K562 (cell line): ENCODE measurements around the gene KCTD8. TPM values are rescaled to one million over a fixed set of nuclear protein-coding genes. Genes with fewer than 3 reads are reported as not detected.

Experiments
- ATAC-seq: fragments of 200-7000 bp; cut with Tn5 transposase; 3 replicates; pipeline ENCODE4 v1.9.1; 2020; ENCODE audit warnings: moderate library complexity
- BruUV-seq: library from RNA; stranded (reverse); fragments of 400-500 nt; replicated peaks from 2 replicates; lab custom pipeline; 2021; lab: Mats Ljungman, UMichigan
- CTCF ChIA-PET: fragments of 300-600 bp; formaldehyde crosslinking; extraction: SDS; loops from one replicate; lab custom pipeline; 2021; ENCODE audit warnings: low intra/inter-chr PET ratio; lab: Yijun Ruan, JAX
- POLR2A ChIA-PET: fragments of 300-600, 350-650 bp; sonication (Branson Sonifier 250); formaldehyde crosslinking; extraction: SDS; loops from one replicate; lab custom pipeline; 2021; ENCODE audit warnings: antibody characterized with exemption, inconsistent platforms; lab: Yijun Ruan, JAX
- DNase-seq, 4 experiments: peaks; one replicate each; pipeline versions ENCODE4 v3.0.0 to v3.0.0-alpha.2; 2011 to 2018; ENCODE audit warnings: low spot score in 3 of 4, mixed read lengths in 3 of 4; ENCODE audit errors: extremely low read depth in 1 of 4
- FAIRE-seq: peaks from 2 replicates; lab custom pipeline; 2011; peaks lifted over from hg19 to GRCh38; lab: Jason Lieb, UNC
- H2AFZ ChIP-seq: 2 replicates; pipeline ENCODE4 v1.6.0; 2011; ENCODE audit warnings: low read depth, low read length, control low read depth, inconsistent platforms
- H3K27ac ChIP-seq: fragments of 200-600 bp; 3 replicates; pipeline ENCODE4 v1.8.0; 2011; ENCODE audit warnings: low read depth, mild to moderate bottlenecking, control low read depth, inconsistent platforms, low read length, moderate library complexity, mixed read lengths; ENCODE audit errors: extremely low read depth
- H3K27me3 ChIP-seq, 2 experiments: fragments of 300-600 bp in 1 of 2; 2 replicates in 1 of 2; 3 replicates in 1 of 2; pipeline versions ENCODE4 v1.6.0 to v1.8.0; 2011; ENCODE audit warnings: inconsistent platforms in 2 of 2, low read length in 2 of 2, mild to moderate bottlenecking in 1 of 2, mixed read lengths in 1 of 2, moderate library complexity in 1 of 2; ENCODE audit not compliant: control insufficient read depth in 2 of 2, insufficient read depth in 2 of 2
- H3K36me3 ChIP-seq: fragments of 300-600 bp; 3 replicates; pipeline ENCODE4 v1.8.0; 2011; ENCODE audit warnings: mild to moderate bottlenecking, low read length, inconsistent platforms; ENCODE audit not compliant: control insufficient read depth, insufficient read depth
- H3K4me1 ChIP-seq, 2 experiments: fragments of 200-600 bp in 1 of 2; replicated peaks in 1 of 2; 2 replicates in 1 of 2; 3 replicates in 1 of 2; pipeline versions ENCODE4 v1.5.1 to v1.8.0; 2011; ENCODE audit warnings: inconsistent platforms in 2 of 2, low read length in 2 of 2, mild to moderate bottlenecking in 1 of 2, mixed read lengths in 1 of 2, moderate library complexity in 1 of 2; ENCODE audit not compliant: control insufficient read depth in 2 of 2, insufficient read depth in 2 of 2
- H3K4me2 ChIP-seq: 2 replicates; pipeline ENCODE4 v1.6.1; 2011; ENCODE audit warnings: low read length, control low read depth, inconsistent platforms, mixed read lengths; ENCODE audit not compliant: insufficient read depth
- H3K4me3 ChIP-seq: fragments of 200-600 bp; sonication (generic), shearing (Covaris generic); 2 replicates; pipeline ENCODE4 v1.5.1; 2016; ENCODE audit warnings: control low read depth, inconsistent platforms
- H3K79me2 ChIP-seq: fragments of 200-600 bp; 3 replicates; pipeline ENCODE4 v1.8.0; 2011; ENCODE audit warnings: low read length, inconsistent platforms; ENCODE audit not compliant: control insufficient read depth, insufficient read depth
- H3K9ac ChIP-seq, 2 experiments: 2 replicates each; pipeline versions ENCODE4 v1.6.0 to v1.6.1; 2011; ENCODE audit warnings: low read depth in 2 of 2, low read length in 2 of 2, control low read depth in 1 of 2, inconsistent platforms in 1 of 2, mild to moderate bottlenecking in 1 of 2, mixed read lengths in 1 of 2; ENCODE audit not compliant: insufficient read depth in 1 of 2
- H3K9me1 ChIP-seq: one replicate; pipeline ENCODE4 v1.6.0; 2011; ENCODE audit warnings: inconsistent platforms, mild to moderate bottlenecking, low read length, moderate library complexity; ENCODE audit not compliant: control insufficient read depth, insufficient read depth
- H3K9me3 ChIP-seq: replicated peaks from 2 replicates; pipeline ENCODE4 v1.5.1; 2011; ENCODE audit warnings: low read depth, low read length, inconsistent platforms; ENCODE audit not compliant: control insufficient read depth, insufficient read depth
- H4K20me1 ChIP-seq: replicated peaks from 2 replicates; pipeline ENCODE4 v1.6.1; 2011; ENCODE audit warnings: low read length, inconsistent platforms, mixed read lengths; ENCODE audit not compliant: control insufficient read depth, insufficient read depth
- GTF2A2 ChIP-seq: IDR thresholded peaks from 2 replicates; pipeline ENCODE4 v1.6.1; 2016; ENCODE audit warnings: mild to moderate bottlenecking, missing genetic modification characterization, missing compliant biosample characterization
- HMG20B ChIP-seq: fragments of 250-450 bp; sonication (Bioruptor Pico); IDR thresholded peaks from 2 replicates; pipeline ENCODE4 v1.5.0; 2021; ENCODE audit warnings: mild to moderate bottlenecking
- MYC ChIP-seq, 2 experiments: fragments of 250-450 bp in 1 of 2; sonication (Bioruptor Pico) in 1 of 2; IDR thresholded peaks; 2 replicates each; pipeline versions ENCODE4 v1.5.1 to v1.6.1; 2012 to 2021; ENCODE audit warnings: low read depth in 2 of 2, borderline replicate concordance in 1 of 2, improper control_type of control experiment in 1 of 2, low read length in 1 of 2, mild to moderate bottlenecking in 1 of 2, moderate library complexity in 1 of 2
- NFE2 ChIP-seq: IDR thresholded peaks from 2 replicates; pipeline ENCODE4 v1.6.1; 2014; ENCODE audit warnings: antibody characterized with exemption, low read depth
- RBBP5 ChIP-seq: fragments of 200-600 bp; sonication (generic); IDR thresholded peaks from 2 replicates; pipeline ENCODE4 v1.6.1; 2012; ENCODE audit warnings: borderline replicate concordance, mild to moderate bottlenecking, low read length, control low read depth, inconsistent platforms; ENCODE audit not compliant: insufficient read depth, poor library complexity, severe bottlenecking
- SMARCB1 ChIP-seq: IDR thresholded peaks from 2 replicates; pipeline ENCODE4 v1.6.1; 2011; ENCODE audit warnings: improper control_type of control experiment, low read depth; ENCODE audit not compliant: insufficient read length
- ZNF239 ChIP-seq: fragments of 250-450 bp; sonication (Bioruptor Pico); IDR thresholded peaks from 2 replicates; pipeline ENCODE4 v1.4.0; 2020; ENCODE audit warnings: mild to moderate bottlenecking
- ZNF780A ChIP-seq: fragments of 250-450 bp; sonication (Bioruptor Pico); IDR thresholded peaks from 2 replicates; pipeline ENCODE4 v1.5.0; 2021; ENCODE audit warnings: mild to moderate bottlenecking
- WGBS: fragments of 100-300 bp; shearing (Covaris generic); methylation state at CpG from one replicate; pipeline ENCODE4 v1.1.6; 2016; ENCODE audit warnings: low coverage, mixed read lengths; ENCODE audit not compliant: insufficient coverage; ENCODE audit errors: missing lambda C conversion rate; 5-methylcytosine and 5-hydroxymethylcytosine counted together
- in situ Hi-C: fragments of 300-500 bp; cut with MboI; formaldehyde crosslinking; loops from 4 replicates; pipeline ENCODE4 v1.15.0; 2018; ENCODE audit warnings: inconsistent platforms, mixed read lengths
- intact Hi-C: fragments of 100-400 bp; cut with micrococcal nuclease; formaldehyde crosslinking; loops from 2 replicates; pipeline ENCODE4 v1.14.2; 2022
- polyA plus RNA-seq, 8 experiments: library from polyadenylated mRNA; depleted of rRNA in 4 of 8; stranded (reverse) in 5 of 8; unstranded in 3 of 8; fragments of >200 nt; fragmentation: Nextera tagmentation in 2 of 8; fragmentation: Illumina TruSeq in 1 of 8; extraction: Ambion mirVana in 2 of 8; extraction: Trizol in 1 of 8; gene quantifications; 2 replicates each; pipeline versions ENCODE4 v1.2.1 to v1.2.3, GENCODE V29; 2011 to 2014; ENCODE audit warnings: inconsistent platforms in 1 of 8, missing spikeins in 1 of 8
- total RNA-seq, 7 experiments: library from RNA; depleted of rRNA in 6 of 7; stranded (reverse); fragments of >200 nt in 6 of 7; fragmentation: Illumina TruSeq in 2 of 7; extraction: Trizol in 2 of 7; gene quantifications; 2 replicates each; pipeline versions ENCODE4 v1.2.1 to v1.2.3, GENCODE V29; 2011 to 2021; ENCODE audit warnings: low replicate concordance in 1 of 7
- TF ChIP-seq, protein P1 (sequence below): fragments of 250-450 bp; sonication (Bioruptor Pico); IDR thresholded peaks from 2 replicates; pipeline ENCODE4 v1.5.0; 2020; ENCODE audit warnings: mild to moderate bottlenecking, borderline replicate concordance

The KCTD8 gene
- total and polyA plus RNA-seq, 9 of the 15 experiments (the other 6 are each of a cell fraction or from before 2014, with no cell fraction given), result not detected

DNA sequence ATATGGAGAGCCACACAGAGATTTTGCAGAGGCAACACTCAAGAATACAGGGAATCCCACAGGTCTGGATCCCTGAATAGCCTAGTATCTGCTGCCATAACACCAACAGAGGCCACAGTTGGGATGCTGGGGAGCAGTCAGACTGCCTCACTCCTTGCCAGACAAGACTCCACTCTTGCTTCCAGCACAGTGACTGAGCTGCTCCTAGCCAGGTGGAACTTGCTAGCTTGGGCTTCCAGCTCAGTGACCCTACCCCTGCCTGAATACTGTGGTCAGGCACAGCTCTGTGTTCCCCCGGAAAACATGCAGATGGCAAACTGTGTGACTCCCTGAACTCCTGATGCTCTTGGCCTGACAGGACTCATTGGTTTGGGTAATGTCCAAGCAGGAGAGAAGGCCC lies 251.8 kb downstream of the KCTD8 start:
- in situ Hi-C loops, result no loop called here

More for the DNA sequence above, 251.8 kb downstream of the KCTD8 start:
- Histone ChIP-seq H3K9me1 (no peaks in the 10 kb centered on the region), H3K4me2 (no peak overlapping the region), H3K4me1 (no peaks in the 10 kb centered on the region), H4K20me1 (no peaks in the 10 kb centered on the region), H3K4me3 (no peak overlapping the region), H3K27me3 (no peaks in the 10 kb centered on the region), H3K79me2 (no peaks in the 10 kb centered on the region), H2AFZ (no peak overlapping the region), H3K9ac (no peak overlapping the region), H3K27ac (no peak overlapping the region), H3K36me3 (no peaks in the 10 kb centered on the region), H3K9me3 (no peaks in the 10 kb centered on the region)
- WGBS, result 0% methylated on average over 1 of the region's 1 CpG
- DNase-seq (no peak), ATAC-seq (no peak), FAIRE-seq (no peak)
- TF ChIP-seq GTF2A2 (tag), result no peak
- no peak for TF ChIP-seq NFE2
- no peak for TF ChIP-seq MYC (IDR thresholded peaks at IDR 0.05; ENCODE audit: low read depth, low read length)
- no peak for TF ChIP-seq MYC (CRISPR knock-in tag; IDR thresholded peaks at IDR 0.05; ENCODE audit: borderline replicate concordance, low read depth)
- TF ChIP-seq ZNF780A (CRISPR knock-in tag), result no peak
- no peak for TF ChIP-seq ZNF239 (CRISPR knock-in tag)
- no peak for TF ChIP-seq SMARCB1
- TF ChIP-seq, protein P1, sequence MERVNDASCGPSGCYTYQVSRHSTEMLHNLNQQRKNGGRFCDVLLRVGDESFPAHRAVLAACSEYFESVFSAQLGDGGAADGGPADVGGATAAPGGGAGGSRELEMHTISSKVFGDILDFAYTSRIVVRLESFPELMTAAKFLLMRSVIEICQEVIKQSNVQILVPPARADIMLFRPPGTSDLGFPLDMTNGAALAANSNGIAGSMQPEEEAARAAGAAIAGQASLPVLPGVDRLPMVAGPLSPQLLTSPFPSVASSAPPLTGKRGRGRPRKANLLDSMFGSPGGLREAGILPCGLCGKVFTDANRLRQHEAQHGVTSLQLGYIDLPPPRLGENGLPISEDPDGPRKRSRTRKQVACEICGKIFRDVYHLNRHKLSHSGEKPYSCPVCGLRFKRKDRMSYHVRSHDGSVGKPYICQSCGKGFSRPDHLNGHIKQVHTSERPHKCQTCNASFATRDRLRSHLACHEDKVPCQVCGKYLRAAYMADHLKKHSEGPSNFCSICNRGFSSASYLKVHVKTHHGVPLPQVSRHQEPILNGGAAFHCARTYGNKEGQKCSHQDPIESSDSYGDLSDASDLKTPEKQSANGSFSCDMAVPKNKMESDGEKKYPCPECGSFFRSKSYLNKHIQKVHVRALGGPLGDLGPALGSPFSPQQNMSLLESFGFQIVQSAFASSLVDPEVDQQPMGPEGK (CRISPR knock-in tag), result no peak
- TF ChIP-seq RBBP5, result no peak
- no peak for TF ChIP-seq HMG20B (CRISPR knock-in tag)
- POLR2A ChIA-PET, result no interaction called here
- intact Hi-C loops, result no loop called here
- BruUV-seq, result no TSS peak
- CTCF ChIA-PET, result no interaction called here
